ENCODE data around the gene ARHGAP15.

The ARHGAP15 gene

DNA sequence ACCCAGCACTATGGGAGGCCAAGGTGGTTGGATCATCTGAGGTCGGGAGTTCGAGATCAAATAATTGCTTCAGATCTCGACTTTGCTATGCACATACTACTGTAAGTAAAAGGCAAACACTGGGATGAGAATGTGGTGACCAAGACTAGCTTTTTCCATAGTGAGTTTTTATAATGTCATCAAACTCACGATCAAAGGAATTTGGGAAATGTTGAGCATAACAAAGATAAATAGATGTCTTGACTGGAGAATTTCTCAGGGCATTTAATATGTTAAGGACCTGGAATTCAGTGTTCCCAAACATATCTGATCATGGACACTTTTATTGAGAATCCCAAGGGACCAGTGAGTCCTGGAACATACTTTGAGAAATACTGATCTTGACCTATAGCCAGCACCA is 205.6 kb downstream of the ARHGAP15 start:
- no peak for DNase-seq
- H3K4me3 Mint-ChIP-seq, result no peak overlapping the region
- no peaks in the 10 kb centered on the region for H3K27me3 Mint-ChIP-seq (ENCODE audit: low read depth, poor library complexity)
- no peaks in the 10 kb centered on the region for H3K9me3 Mint-ChIP-seq
- H3K36me3 Mint-ChIP-seq (ENCODE audit: low read depth), result no peaks in the 10 kb centered on the region
- TF ChIP-seq, protein P1, sequence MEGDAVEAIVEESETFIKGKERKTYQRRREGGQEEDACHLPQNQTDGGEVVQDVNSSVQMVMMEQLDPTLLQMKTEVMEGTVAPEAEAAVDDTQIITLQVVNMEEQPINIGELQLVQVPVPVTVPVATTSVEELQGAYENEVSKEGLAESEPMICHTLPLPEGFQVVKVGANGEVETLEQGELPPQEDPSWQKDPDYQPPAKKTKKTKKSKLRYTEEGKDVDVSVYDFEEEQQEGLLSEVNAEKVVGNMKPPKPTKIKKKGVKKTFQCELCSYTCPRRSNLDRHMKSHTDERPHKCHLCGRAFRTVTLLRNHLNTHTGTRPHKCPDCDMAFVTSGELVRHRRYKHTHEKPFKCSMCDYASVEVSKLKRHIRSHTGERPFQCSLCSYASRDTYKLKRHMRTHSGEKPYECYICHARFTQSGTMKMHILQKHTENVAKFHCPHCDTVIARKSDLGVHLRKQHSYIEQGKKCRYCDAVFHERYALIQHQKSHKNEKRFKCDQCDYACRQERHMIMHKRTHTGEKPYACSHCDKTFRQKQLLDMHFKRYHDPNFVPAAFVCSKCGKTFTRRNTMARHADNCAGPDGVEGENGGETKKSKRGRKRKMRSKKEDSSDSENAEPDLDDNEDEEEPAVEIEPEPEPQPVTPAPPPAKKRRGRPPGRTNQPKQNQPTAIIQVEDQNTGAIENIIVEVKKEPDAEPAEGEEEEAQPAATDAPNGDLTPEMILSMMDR (IDR thresholded peaks at IDR 0.05), result no peak
- H3K27ac Mint-ChIP-seq, result no peak overlapping the region
- H3K4me1 Mint-ChIP-seq, result no peaks in the 10 kb centered on the region

DNA sequence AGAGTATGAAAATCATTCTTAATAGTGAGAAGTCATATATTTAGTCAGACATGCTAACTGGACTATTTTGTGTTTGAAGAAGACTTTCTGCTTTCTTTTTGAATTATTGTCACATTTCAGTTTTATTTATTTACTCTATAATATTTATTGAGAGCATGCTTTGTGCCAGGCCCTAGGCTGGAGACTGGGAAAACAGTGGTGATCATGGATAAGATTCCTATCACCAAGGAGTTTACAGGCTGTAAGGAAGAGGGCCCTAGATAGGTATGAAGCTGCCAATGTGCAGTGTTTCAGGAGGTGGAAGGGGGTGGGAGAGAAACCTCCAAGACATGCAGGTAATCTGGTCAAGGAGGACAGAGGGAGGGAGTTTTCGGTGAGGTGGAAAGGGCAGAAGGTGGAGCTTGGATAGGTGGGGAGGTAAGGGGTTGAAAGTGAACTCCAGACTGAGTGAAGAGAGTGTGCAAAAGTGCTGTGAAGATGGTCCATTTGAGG is 207.5 kb downstream of the ARHGAP15 start:
- no peaks in the 10 kb centered on the region for H3K9me3 Mint-ChIP-seq
- no peak for DNase-seq
- no peak overlapping the region for H3K4me3 Mint-ChIP-seq
- H3K36me3 Mint-ChIP-seq (ENCODE audit: low read depth), result no peaks in the 10 kb centered on the region
- H3K27ac Mint-ChIP-seq, result peak overlapping the region; percentile 73
- TF ChIP-seq, protein P1 (IDR thresholded peaks at IDR 0.05), result no peak
- no peaks in the 10 kb centered on the region for H3K27me3 Mint-ChIP-seq (ENCODE audit: low read depth, poor library complexity)
- H3K4me1 Mint-ChIP-seq, result no peaks in the 10 kb centered on the region

DNA sequence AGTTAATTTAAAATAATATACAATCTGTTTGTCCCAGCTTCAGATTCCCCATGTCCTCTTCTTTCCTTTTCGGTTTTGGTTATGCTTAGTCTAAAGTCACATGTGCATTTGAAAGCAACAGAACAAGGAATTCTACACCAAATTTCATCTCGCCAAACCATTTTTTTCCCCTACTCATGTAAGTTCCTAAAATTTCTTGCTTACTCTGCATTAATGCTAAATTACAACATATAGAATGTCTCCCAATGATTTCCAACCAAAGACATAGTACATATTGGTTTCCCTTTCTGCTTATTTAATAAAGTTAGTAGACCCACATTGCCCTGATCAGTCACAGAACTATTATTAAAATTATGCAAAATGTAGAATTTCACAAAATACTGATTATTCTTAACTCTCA is 212.3 kb downstream of the ARHGAP15 start:
- TF ChIP-seq, protein P1 (IDR thresholded peaks at IDR 0.05), result no peak
- Mint-ChIP-seq H3K27ac (no peak overlapping the region), H3K4me3 (no peak overlapping the region), H3K27me3 (ENCODE audit: low read depth, poor library complexity) (no peaks in the 10 kb centered on the region), H3K9me3 (no peaks in the 10 kb centered on the region), H3K4me1 (peaks cover 5% of the 10 kb centered on the region), H3K36me3 (ENCODE audit: low read depth) (no peaks in the 10 kb centered on the region)
- DNase-seq, result no peak

DNA sequence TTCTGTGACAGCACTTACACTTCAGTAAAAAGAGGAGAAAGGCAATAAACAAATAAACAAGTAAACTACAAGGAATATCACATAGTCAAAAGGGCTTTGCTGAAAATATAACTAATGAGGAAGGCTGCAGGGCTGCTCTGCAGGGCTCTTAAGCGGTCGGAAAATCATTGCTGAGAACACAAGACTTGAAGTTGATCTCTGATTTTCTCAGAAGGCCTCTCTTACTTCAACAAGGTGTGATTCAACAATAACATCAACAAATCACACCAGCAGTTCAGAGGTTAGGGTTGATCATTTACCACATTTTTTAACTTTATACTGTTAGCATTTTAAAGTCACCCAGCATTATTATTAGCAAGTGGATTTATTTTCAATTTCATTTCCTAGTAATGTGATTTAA is 215.6 kb downstream of the ARHGAP15 start:
- H3K27me3 Mint-ChIP-seq (ENCODE audit: low read depth, poor library complexity), result no peaks in the 10 kb centered on the region
- H3K27ac Mint-ChIP-seq, result peak overlapping the region; percentile 14
- DNase-seq, result no peak
- H3K9me3 Mint-ChIP-seq, result no peaks in the 10 kb centered on the region
- TF ChIP-seq, protein P1 (IDR thresholded peaks at IDR 0.05), result no peak
- peaks cover 5% of the 10 kb centered on the region for H3K4me1 Mint-ChIP-seq
- no peaks in the 10 kb centered on the region for H3K36me3 Mint-ChIP-seq (ENCODE audit: low read depth)
- no peak overlapping the region for H3K4me3 Mint-ChIP-seq

DNA sequence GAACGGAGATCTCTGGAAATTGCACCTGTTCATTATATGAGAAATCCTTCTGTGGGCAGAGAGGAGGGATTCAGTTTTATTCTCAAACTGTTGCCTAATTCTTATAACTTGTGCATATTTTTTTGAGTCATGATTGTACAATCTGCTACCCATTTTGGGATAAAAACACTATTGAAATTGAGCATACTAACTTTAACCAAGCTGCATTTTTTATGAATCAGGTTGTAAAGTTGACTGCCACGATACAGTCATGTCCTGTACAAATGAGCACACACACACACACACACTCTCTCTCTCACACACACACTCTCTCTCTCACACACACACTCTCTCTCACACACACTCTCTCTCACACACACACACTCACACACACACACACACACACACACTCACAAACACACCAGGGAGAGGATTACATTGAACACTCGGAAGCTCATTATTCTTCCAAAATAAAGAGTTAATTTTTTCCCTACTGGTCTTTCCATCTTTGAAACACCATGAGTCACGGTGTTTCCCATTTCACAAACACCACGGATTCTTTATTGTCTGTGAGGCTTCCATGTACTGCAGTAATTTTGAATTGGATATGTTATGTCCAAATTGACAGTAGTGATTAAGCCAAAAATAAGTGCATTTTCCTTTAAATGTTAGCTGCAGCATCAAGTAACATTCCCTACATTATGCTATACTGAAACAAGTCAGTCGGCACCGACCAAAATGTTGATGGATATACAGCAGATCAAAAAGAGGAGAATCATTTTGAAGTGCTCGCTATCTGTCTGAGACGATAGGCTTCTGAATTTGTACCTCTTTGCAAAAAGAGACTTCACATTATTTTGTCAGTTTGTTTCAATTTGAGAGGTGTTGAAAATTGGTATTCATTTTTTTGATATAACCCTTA is 216.9 kb downstream of the ARHGAP15 start:
- Mint-ChIP-seq H3K4me1 (peaks cover 5% of the 10 kb centered on the region), H3K4me3 (no peak overlapping the region), H3K36me3 (ENCODE audit: low read depth) (no peaks in the 10 kb centered on the region), H3K27me3 (ENCODE audit: low read depth, poor library complexity) (no peaks in the 10 kb centered on the region), H3K9me3 (no peaks in the 10 kb centered on the region), H3K27ac (no peak overlapping the region)
- DNase-seq, result no peak
- TF ChIP-seq, protein P1 (IDR thresholded peaks at IDR 0.05), result no peak

DNA sequence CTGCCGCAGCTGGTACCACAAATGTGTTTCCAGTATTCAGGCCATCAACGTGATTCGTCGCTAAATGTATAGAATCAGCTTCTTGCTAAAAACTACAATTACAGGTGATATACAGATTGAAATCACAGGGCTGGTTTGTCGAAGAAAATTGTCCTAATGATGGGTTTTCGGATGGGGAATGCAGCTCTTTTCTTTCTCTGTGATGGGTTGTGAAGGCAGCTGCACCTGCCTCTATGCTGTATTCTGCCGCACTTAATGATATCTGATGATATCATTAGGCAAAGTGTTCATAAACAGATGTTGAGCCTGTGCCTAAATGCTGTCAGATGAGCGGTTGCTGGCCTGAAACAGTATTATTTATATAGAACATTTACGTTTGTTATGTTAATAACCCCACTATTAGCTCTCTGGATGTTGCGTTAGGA is 218.1 kb downstream of the ARHGAP15 start:
- DNase-seq, result no peak
- TF ChIP-seq, protein P1 (IDR thresholded peaks at IDR 0.05), result no peak
- Mint-ChIP-seq H3K27me3 (ENCODE audit: low read depth, poor library complexity) (no peaks in the 10 kb centered on the region), H3K9me3 (no peaks in the 10 kb centered on the region), H3K4me3 (no peak overlapping the region), H3K27ac (no peak overlapping the region), H3K4me1 (peaks cover 5% of the 10 kb centered on the region), H3K36me3 (ENCODE audit: low read depth) (no peaks in the 10 kb centered on the region)
